Right renal cortex interstitium (tissue), 3 donors: ENCODE results near the gene NEIL3. TPM values are rescaled to one million over a fixed set of nuclear protein-coding genes. Genes with fewer than 3 reads are reported as not detected.
"Not testable (repeated sequence)": the region's sequence is repeated elsewhere in the genome, so short reads cannot be mapped to it uniquely, and the experiment has no call there.

ENCODE experiments used
- DNase-seq, 3 donors: peaks; one replicate each; pipeline ENCODE4 v3.0.0-alpha.2; 2013; ENCODE audit warnings: low read depth in 3 of 3, low spot score in 2 of 3
- polyA plus RNA-seq, 3 donors: library from polyadenylated mRNA; unstranded; fragments of 120-200 nt; gene quantifications; one replicate each; pipeline ENCODE4 v1.2.1, GENCODE V29; 2013; ENCODE audit not compliant: insufficient read length in 3 of 3

The NEIL3 gene
- polyA plus RNA-seq, 3 donors = 5.4 to 6.4 (median 6.0) TPM

DNA sequence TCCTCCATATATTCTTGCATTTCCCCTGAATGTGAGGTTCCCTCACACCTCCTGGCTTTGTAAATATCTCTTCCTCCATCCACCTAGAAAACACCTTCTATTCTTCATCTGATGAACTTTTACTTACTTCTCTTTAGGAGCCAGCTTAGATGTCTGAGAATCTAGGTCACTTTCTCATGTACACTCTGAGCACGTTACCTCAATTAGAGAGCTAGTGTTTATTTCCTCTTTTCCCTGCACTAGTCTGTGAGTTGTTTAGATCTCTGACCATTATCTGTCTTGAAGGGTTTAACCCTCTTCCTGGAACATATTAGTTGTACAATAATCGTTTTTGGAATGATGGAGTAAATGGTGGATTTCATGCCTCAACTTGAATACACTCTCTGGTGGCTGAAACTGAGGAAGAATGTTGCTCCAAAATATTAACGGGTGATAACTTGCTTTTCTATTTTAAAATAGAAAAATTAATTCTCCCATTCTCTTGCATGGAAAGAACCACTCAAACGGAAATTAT, 8.5 kb upstream of the NEIL3 start:
- no peak for DNase-seq

DNA sequence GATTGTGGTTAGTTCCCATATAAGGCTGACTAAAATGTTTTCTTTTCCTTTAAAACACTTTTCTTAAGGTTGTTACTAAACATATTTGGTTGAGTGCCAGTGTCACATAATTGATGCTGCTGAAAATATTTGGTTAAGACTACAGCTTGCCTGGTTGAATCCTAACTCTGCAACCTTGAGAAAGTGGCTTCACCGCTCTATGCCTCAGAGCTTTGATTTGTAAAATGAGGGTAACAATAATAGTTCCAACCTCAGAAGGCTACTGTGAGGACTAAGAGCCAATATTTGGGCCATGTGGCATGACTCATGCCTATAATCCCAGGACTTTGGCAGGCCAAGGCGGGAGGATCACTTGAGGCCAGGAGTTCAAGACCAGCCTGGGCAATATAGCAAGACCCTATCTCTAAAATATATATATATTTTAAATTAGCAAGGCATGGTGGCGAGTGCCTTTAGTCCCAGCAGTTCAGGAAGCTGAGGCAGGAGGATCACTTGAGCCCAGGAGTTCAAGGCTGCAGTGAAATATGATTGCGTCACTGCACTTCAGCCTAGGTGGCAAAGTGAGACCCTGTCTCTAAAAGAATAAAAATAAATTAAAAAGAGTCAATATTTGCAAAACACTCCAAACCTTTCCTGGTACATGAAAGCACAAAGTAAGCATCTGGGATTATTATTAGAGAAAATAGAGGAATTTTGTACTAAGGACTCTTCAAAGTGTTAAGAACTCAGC, 7.1 kb upstream of the NEIL3 start:
- DNase-seq = no peak

GRCh38 chr4:177304094-177304493, 5.6 kb upstream of the NEIL3 start:
- DNase-seq = no peak

DNA sequence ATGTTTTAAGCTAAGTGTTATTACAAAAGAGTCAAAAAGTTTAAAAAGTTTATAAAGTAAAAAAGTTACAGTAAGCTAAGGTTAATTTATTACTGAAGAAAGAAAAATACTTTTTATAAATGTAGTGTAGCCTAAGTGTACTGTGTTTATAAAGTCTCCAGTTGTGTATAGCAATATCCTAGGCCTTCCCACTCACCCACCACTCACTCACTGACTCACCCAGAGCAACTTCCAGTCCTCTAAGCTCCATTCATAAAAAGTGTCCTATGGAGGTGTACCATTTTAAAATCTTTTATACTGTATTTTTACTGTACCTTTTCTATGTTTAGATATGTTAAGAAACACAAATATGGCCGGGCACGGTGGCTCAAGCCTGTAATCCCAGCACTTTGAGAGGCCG, 4.8 kb upstream of the NEIL3 start:
- DNase-seq = not testable (repeated sequence)

DNA sequence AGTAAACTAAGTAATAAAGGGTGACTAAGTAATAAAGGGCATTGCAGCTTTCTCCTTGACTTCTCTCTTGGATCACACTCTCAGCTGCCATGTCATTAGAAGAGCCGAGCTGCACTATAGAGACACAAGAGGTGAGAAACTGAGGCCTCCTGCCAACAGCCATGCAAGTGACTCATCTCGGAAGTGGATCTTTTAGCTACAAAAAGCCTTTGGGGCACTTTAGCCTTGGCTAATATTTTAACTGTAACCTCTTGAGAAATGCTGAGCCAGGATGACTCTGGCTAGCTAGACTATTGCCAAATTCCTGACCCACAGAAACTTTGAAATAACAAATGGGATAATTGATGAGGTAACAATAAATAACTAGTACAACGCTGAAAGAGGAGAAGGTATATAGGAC, 1.5 kb upstream of the NEIL3 start:
- DNase-seq = no peak

DNA sequence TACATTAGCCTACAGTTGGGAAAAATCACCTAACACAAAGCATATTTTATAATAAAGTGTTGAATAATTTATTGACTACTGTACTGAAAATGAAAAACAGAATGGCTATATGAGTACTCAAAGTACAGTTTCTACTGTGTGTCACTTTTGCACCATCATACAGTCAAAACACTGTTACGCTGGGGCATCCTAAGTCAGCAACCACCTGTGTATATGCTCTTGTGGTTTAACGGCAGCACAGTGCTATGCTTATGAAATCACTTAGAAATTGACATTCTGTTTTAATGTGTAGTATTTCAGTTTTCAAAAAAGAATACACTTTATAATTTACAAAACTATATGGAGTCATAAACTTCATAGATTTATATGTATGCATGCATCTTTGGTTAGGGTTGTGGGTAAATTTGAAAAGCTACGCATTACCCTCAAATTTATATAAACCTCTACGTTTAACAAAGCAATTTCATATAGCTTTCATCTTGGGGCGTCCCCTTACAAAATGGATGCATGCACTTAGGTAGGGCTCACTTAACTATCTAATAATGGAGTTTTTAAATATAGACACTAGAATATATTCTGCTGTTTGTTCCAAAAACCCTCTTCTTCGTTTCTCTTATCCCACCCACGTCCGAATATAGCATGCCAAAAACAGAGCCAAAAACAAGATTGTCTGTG, 690 bp upstream of the NEIL3 start:
- no peak for DNase-seq

GRCh38 chr4:177311589-177311988, 1.9 kb downstream of the NEIL3 start:
- no peak for DNase-seq

- no peak for DNase-seq
Measured at GRCh38 chr4:177313263-177313662, 3.6 kb downstream of the NEIL3 start.

- no peak for DNase-seq
Measured at GRCh38 chr4:177315767-177316464, 6.2 kb downstream of the NEIL3 start.

DNA sequence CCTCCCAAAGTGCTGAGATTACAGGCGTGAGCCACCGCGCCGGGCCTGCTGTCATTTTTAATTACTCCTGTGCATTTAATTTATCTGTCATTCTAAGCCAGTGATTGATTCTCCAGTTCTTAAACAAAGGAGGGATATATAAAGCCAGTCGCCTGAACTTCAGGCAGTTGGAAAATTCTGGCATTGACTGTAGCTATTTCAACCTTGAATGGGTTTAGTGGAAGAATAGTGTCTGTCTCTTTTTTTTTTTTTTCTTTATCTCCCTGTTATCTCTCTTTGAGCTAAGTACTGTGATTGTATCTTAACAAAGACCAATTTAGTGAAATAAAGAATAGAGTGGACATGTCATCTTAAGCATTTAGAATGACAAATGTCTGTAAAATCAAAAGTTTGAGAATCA, 11.0 kb downstream of the NEIL3 start:
- no peak for DNase-seq

- DNase-seq = no peak
Measured at GRCh38 chr4:177321647-177322046, 12.0 kb downstream of the NEIL3 start.

- no peak for DNase-seq
Measured at GRCh38 chr4:177322266-177322665, 12.6 kb downstream of the NEIL3 start.

- DNase-seq = no peak
Measured at GRCh38 chr4:177322881-177323280, 13.2 kb downstream of the NEIL3 start.

DNA sequence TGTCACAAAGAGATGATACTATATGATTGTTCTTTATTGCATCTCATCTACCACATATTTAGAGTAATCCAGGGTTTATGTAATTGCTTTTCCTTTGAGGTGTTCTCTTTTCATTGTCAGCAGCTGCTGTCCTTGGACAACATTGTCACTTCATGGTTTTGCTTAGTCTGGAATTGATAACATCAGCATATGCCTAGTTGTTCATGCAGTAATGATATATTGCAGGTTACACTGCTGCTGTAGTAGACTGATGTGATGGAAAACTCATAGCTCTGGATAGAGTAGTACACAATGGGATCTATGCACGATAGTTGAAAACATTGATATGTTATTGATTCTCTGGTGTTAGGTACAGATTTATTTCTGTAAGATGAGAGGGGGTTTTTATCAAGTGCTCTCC, 13.7 kb downstream of the NEIL3 start:
- DNase-seq = no peak

DNA sequence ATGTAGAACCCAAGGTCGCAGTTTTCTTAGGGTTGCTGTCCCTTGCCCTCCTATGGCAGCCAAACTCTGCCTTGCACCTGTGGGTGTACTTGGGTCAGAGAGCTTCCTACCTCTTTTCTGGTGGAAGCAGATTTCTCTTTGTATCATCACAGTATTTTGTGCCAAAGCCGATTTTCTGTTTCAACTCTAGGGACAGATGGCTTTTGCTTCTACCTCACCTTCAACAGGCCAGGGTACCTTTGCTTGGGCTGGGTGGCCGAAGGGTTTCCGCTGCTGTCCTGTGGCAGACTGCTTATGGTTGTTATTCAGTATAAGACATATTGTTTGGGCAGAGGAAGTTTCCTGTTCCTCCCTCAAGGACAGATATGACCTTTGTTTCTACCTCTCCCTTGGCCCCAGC, 22.4 kb downstream of the NEIL3 start:
- DNase-seq = no peak

DNA sequence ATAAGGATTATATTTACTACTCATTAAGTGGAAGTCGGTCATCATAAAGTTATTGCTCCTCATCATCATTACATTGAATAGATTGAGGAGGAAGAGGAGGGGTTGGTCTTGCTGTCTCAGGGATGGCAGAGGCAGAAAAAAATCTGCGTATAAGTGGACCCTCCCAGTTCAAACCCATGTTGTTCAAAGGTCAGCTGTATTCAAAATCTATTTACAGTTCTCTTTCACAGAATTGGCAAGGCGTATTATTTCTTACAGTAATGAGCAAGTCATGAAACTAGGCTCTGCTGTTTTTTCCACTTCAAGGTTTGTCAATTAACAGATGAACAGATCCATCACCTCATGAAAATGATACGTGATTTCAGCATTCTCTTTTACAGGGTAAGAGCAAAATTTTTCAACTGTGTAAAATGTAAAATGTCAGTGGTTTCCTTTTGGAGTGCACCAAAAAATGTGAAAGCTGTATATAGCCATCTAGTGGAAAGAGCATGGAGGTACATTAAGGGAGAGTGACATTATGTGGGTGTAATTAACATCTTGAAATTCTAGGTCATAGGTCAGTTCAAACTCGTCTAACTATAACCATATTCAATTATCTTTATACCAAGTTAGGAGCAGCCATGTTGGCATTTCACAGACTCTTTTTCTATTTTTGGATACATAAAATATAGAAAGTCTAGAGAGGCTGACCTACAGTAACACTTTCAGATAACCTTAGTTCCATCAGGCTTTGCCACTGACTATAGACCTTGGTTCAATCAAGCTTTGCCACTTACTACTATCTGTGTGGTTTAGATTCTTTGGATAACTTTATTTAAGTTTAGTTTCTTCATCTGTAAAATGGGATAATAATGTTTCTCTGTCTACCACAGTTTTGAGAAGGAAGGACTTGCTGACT, 30.1 kb downstream of the NEIL3 start:
- DNase-seq = no peak

DNA sequence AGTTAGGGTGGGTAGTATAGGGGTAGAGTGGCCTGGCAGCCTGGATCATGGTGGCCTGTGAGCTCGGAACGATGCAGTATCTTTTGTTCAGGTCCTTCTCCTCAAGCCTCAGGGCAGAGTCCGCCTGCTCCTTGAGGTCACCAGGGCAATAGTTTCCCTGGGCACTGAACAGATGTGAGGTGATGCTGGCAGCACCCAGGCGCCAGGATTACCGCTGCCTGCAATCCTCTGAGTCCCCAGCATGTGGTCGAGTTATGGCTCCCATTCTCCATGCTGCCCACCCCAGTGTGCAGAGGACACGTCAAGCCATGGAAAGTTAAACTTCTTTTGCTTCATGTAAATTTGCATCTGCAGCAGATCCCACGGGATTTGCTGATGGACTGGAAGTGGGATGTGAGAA, 38.7 kb downstream of the NEIL3 start:
- DNase-seq = no peak

DNA sequence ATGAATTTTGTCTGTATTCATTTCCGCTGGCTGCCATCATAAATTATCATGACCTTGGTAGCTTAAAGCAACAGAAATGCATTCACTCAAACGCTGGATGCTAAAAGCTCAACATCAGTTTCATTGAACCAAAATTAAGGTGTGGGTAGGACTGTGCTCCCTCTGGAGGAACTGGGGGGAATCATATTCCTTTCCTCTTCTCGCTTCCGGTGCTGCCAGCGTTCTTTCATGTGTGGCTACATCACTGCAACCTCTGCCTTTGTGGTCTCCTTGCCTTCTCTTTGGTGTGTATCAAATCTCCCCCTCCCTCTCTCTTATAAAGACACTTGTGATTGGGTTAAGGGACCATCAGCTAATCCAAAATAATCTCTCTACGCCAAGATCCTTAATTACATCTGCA, 39.5 kb downstream of the NEIL3 start:
- DNase-seq = no peak

- no peak for DNase-seq
Measured at GRCh38 chr4:177351622-177352244, 42.1 kb downstream of the NEIL3 start.

DNA sequence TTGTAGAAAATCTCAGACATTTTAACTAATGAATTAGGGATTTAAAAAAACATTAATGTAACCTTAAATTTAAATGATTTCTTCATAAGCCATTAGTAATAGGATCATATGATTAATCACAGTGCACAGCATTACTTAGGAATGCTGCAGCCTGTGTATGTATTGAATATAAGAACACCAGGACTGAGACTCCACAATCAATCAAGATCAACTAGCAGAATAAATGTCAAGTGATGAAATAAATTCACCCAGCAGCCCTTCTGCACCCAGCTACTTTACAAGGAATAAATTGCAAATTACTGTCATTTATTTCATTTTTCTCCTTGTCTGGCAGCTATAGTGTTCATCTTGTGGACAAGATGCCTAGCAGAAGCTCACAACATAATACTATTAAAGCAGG, 46.5 kb downstream of the NEIL3 start:
- DNase-seq = no peak
